GM19328 (cell line): ENCODE measurements around the gene COA4.
"Not testable (repeated sequence)": the region's sequence is repeated elsewhere in the genome, so short reads cannot be mapped to it uniquely, and the experiment has no call there.

ENCODE experiments used
- ATAC-seq: cut with Tn5 transposase; IDR thresholded peaks from one replicate; pipeline ENCODE4 v1.9.1; 2021; ENCODE audit warnings: mild to moderate bottlenecking, moderate library complexity; ENCODE audit not compliant: unreplicated experiment

The COA4 gene

GRCh38 chr11:73876424-73877310 lies at the start of gene COA4, which contains the start of gene PAAF1:
COA4 (minus strand) TSS chr11:73876846; CDS start chr11:73873378, 3,468 bp downstream.
PAAF1 (plus strand) TSS chr11:73876999; CDS start chr11:73877022, 23 bp downstream.
- peak; percentile 95 for ATAC-seq

GRCh38 chr11:73921180-73921579 lies 44.5 kb upstream of the COA4 start:
- ATAC-seq, result no peak

GRCh38 chr11:73916435-73916834 lies 39.8 kb upstream of the COA4 start:
- ATAC-seq, result no peak

- no peak for ATAC-seq
These were observed 37.6 kb upstream of the COA4 start for GRCh38 chr11:73914284-73914683.

GRCh38 chr11:73913472-73913871 lies 36.8 kb upstream of the COA4 start:
- no peak for ATAC-seq

- ATAC-seq, result no peak
These were observed 35.4 kb upstream of the COA4 start for GRCh38 chr11:73912026-73912425.

- no peak for ATAC-seq
These were observed 30.5 kb upstream of the COA4 start for GRCh38 chr11:73907191-73907590.

- ATAC-seq, result no peak
These were observed 25.7 kb upstream of the COA4 start for GRCh38 chr11:73902303-73902702.

GRCh38 chr11:73894725-73895335 lies 18.2 kb upstream of the COA4 start:
- ATAC-seq, result no peak

GRCh38 chr11:73893041-73893440 lies 16.4 kb upstream of the COA4 start:
- no peak for ATAC-seq

GRCh38 chr11:73889536-73889935 lies 12.9 kb upstream of the COA4 start:
- no peak for ATAC-seq

GRCh38 chr11:73889019-73889418 lies 12.4 kb upstream of the COA4 start:
- ATAC-seq, result no peak

GRCh38 chr11:73888244-73888643 lies 11.6 kb upstream of the COA4 start:
- ATAC-seq, result no peak

GRCh38 chr11:73883856-73884255 lies 7.2 kb upstream of the COA4 start:
- ATAC-seq, result no peak

- ATAC-seq, result not testable (repeated sequence)
These were observed 3.8 kb upstream of the COA4 start for GRCh38 chr11:73880449-73880848.

- ATAC-seq, result no peak
These were observed 2.1 kb upstream of the COA4 start for GRCh38 chr11:73878771-73879170.

GRCh38 chr11:73875840-73876239 lies 806 bp downstream of the COA4 start:
- ATAC-seq, result no peak

GRCh38 chr11:73875380-73875779 lies 1.3 kb downstream of the COA4 start:
- no peak for ATAC-seq

- no peak for ATAC-seq
These were observed 3.8 kb downstream of the COA4 start for GRCh38 chr11:73872749-73873357.

- no peak for ATAC-seq
These were observed 6.4 kb downstream of the COA4 start for GRCh38 chr11:73870261-73870660.

- ATAC-seq, result no peak
These were observed 7.2 kb downstream of the COA4 start for GRCh38 chr11:73869332-73869949.
